NCI-H2171 (cell line): Measurements from ENCODE around the gene CDH23.

Experiments
- DNase-seq: peaks from one replicate; lab custom pipeline; 2025; lab: John Stamatoyannopoulos, UW

The CDH23 gene

GRCh38 chr10:71486484-71487114 lies 89.9 kb downstream of the CDH23 start:
- DNase-seq, result no peak

- no peak for DNase-seq
Observed at GRCh38 chr10:71487726-71488125, 91.0 kb downstream of the CDH23 start.

- DNase-seq, result no peak
Observed at GRCh38 chr10:71489077-71489476, 92.4 kb downstream of the CDH23 start.

GRCh38 chr10:71492872-71493271 lies 96.2 kb downstream of the CDH23 start:
- DNase-seq, result no peak

- DNase-seq, result no peak
Observed at GRCh38 chr10:71493741-71494140, 97.0 kb downstream of the CDH23 start.

- no peak for DNase-seq
Observed at GRCh38 chr10:71494476-71494875, 97.8 kb downstream of the CDH23 start.

- no peak for DNase-seq
Observed at GRCh38 chr10:71494980-71495381, 98.3 kb downstream of the CDH23 start.

GRCh38 chr10:71496927-71497762 lies 100.4 kb downstream of the CDH23 start:
- no peak for DNase-seq

GRCh38 chr10:71497763-71498326 lies 101.1 kb downstream of the CDH23 start:
- DNase-seq, result no peak

- no peak for DNase-seq
Observed at GRCh38 chr10:71501402-71501801, 104.7 kb downstream of the CDH23 start.

- DNase-seq, result no peak
Observed at GRCh38 chr10:71502190-71502589, 105.5 kb downstream of the CDH23 start.

GRCh38 chr10:71502851-71503250 lies 106.1 kb downstream of the CDH23 start:
- no peak for DNase-seq

GRCh38 chr10:71504168-71504567 lies 107.4 kb downstream of the CDH23 start:
- DNase-seq, result no peak

- DNase-seq, result no peak
Observed at GRCh38 chr10:71504570-71504969, 107.8 kb downstream of the CDH23 start.

GRCh38 chr10:71505862-71506261 lies 109.1 kb downstream of the CDH23 start:
- DNase-seq, result no peak

- no peak for DNase-seq
Observed at GRCh38 chr10:71509444-71509843, 112.7 kb downstream of the CDH23 start.

GRCh38 chr10:71511206-71511605 lies 114.5 kb downstream of the CDH23 start:
- DNase-seq, result no peak

- DNase-seq, result no peak
Observed at GRCh38 chr10:71512312-71512711, 115.6 kb downstream of the CDH23 start.

- no peak for DNase-seq
Observed at GRCh38 chr10:71512761-71513539, 116.2 kb downstream of the CDH23 start.

GRCh38 chr10:71513540-71513853 lies 116.8 kb downstream of the CDH23 start:
- no peak for DNase-seq

- no peak for DNase-seq
Observed at GRCh38 chr10:71513936-71514335, 117.2 kb downstream of the CDH23 start.

- DNase-seq, result no peak
Observed at GRCh38 chr10:71515531-71516172, 118.9 kb downstream of the CDH23 start.
